Measurements from ENCODE around the gene CYP8B1.

GRCh38 chr3:42892169-42892568 lies 16.5 kb upstream of the CYP8B1 start:
- TF ChIP-seq CTCF (tag by site-specific recombination; IDR thresholded peaks at IDR 0.05), result no peak
- TF ChIP-seq ZSCAN18 (tag by site-specific recombination; IDR thresholded peaks at IDR 0.05), result no peak
- no peak for TF ChIP-seq YY1 (tag by site-specific recombination; IDR thresholded peaks at IDR 0.05)
- TF ChIP-seq ZNF580 (tag by site-specific recombination; IDR thresholded peaks at IDR 0.05), result no peak
- no peak for TF ChIP-seq ZNF10 (tag by site-specific recombination; IDR thresholded peaks at IDR 0.05)
- TF ChIP-seq OSR2 (tag by site-specific recombination; IDR thresholded peaks at IDR 0.05), result no peak
- TF ChIP-seq SP2 (tag by site-specific recombination; IDR thresholded peaks at IDR 0.05), result no peak
- no peak for TF ChIP-seq ZBTB11 (tag by site-specific recombination; conservative IDR thresholded peaks at IDR 0.05; ENCODE audit: low read depth)
